ENCODE results near the gene MTIF2. TPM values are rescaled to one million over a fixed set of nuclear protein-coding genes. Genes with fewer than 3 reads are reported as not detected.
"Not testable (repeated sequence)": the region's sequence is repeated elsewhere in the genome, so short reads cannot be mapped to it uniquely, and the experiment has no call there.

The MTIF2 gene
- total RNA-seq, 8 experiments from 2014 or later = 25.6 to 65.4 (median 30.7) TPM

DNA sequence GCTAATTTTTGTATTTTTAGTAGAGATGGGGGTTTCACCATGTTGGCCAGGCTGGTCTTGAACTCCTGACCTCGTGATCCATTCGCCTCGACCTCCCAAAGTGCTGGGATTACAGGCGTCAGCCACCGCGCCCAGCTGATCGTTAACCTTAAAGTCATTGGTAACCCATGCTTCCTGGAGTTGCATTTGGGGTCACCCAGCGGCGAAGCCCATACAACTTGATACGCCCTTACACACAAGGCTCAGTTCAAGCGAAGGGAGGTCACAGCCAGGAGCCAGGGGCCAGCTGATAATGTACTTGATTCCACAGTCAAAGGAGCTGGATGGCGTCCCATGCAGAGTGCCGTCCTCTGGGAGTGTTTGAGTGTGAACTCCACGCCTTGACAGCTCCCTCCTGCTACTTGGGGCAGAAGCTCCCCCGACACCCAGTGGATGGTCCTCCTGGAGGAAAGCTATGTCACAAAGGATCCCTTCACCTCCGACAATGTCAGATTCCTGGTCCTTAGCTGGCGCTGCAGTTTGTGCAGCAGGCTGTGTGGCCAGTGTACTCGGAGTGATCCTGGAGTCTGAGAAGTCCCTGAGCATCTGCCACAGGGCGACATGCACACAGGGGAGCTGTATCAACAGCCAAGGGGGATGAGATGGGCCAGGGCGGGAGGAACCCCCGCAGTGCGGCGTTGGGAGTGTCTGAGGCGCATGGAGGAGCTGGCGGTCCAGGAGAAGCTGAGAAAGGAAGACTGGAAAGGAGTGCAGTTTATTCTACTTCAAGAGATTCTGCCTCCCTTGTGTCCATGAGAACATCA lies 44.9 kb downstream of the MTIF2 start:
- ATAC-seq (replicated peaks in 6 of 8) = no peak
- Histone ChIP-seq H3K4me3 (no peak overlapping the region), H3K27ac (no peak overlapping the region), H3K4me1 (replicated peaks in 1 of 2) (no peaks in the 10 kb centered on the region)
- WGBS, 10 experiments = 80 to 100% (median 94%) methylated on average over 1 to 9 of the region's 25 CpGs; no CpG with 5 or more reads in 5 of the 10 experiments
- in situ Hi-C loops (cut with MboI; ENCODE audit: low pct_unique_long_range_greater_than_20kb in 2 of 9, low sequenced_read_pairs in 9 of 9, unreplicated experiment in 9 of 9) = no loop called here

DNA sequence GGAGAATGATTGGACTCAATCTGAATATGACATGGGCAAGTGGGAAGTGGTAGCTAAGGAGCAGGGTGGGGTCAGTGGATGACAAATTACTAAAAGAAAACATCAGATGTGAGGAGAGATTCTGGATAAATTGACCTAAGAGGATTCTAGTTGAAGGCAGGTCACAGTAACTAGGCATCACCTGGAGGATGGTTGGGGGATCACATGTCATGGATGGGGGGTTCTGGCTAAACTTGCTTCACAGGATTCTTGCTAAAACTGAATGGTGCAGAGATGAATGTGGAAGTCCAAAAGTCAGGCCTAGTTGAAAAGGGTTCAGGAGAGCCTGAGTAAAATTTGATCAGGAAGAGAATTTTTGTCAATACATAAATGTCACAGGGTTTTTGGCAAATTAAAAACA lies 55.2 kb downstream of the MTIF2 start:
- no peak for ATAC-seq (replicated peaks in 6 of 8)
- Histone ChIP-seq H3K4me1 (replicated peaks in 1 of 2) (no peaks in the 10 kb centered on the region), H3K27ac (no peak overlapping the region), H3K4me3 (no peak overlapping the region)
- in situ Hi-C loops (cut with MboI; ENCODE audit: low pct_unique_long_range_greater_than_20kb in 2 of 9, low sequenced_read_pairs in 9 of 9, unreplicated experiment in 9 of 9) = no loop called here

DNA sequence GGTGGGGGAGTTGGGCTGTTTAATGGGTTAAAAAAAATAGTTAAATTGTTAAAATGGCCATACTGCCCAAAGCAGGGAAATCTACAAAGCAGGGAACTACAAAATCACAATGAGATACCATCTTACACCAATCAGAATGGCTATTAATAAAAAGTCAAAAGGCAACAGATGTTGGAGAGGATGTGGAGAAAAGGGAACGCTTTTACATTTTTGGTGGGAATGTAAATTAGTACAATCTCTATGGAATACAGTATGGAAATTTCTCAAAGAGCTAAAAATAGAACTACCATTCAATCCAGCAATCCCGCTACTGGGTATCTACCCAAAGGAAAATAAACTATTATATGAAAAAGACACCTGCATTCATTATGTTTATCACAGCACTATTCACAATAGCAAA lies 64.1 kb downstream of the MTIF2 start:
- no peak overlapping the region for H3K4me3 ChIP-seq
- WGBS, 10 experiments = 19 to 100% (median 90%) methylated on average over 1 to 2 of the region's 2 CpGs; no CpG with 5 or more reads in 3 of the 10 experiments

DNA sequence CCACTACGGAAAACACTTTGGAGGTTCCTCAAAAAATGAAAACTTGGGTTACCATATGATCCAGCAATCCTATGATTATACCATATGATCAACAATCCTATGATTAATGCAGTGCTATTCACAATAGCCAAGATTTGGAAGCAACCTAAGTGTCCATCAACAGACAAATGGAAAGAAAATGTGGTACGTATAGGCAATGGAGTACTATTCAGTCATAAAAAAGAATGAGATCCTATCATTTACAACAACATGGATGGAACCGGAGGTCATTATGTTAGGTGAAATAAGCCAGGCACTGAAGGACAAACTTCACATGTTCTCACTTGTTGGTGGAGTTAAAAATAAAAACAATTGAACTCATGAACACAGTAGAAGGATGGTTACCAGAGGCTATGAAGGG lies 64.5 kb downstream of the MTIF2 start:
- WGBS, 10 experiments = 90 to 100% (median 100%) methylated on average over 1 to 3 of the region's 3 CpGs
- Histone ChIP-seq H3K4me3 (no peak overlapping the region), H3K27ac (no peak overlapping the region), H3K4me1 (replicated peaks in 1 of 2) (no peaks in the 10 kb centered on the region)
- no peak for ATAC-seq (replicated peaks in 6 of 8)
- in situ Hi-C loops (cut with MboI; ENCODE audit: low pct_unique_long_range_greater_than_20kb in 2 of 9, low sequenced_read_pairs in 9 of 9, unreplicated experiment in 9 of 9) = no loop called here

More for the DNA sequence above, 64.1 kb downstream of the MTIF2 start:
- Histone ChIP-seq H3K4me1 (replicated peaks in 1 of 2) (no peaks in the 10 kb centered on the region), H3K27ac (no peak overlapping the region)
- ATAC-seq (replicated peaks in 6 of 8) = peak in 3 of 8 experiments; percentile 31 to 93 (median 36)
- in situ Hi-C loops (cut with MboI; ENCODE audit: low pct_unique_long_range_greater_than_20kb in 2 of 9, low sequenced_read_pairs in 9 of 9, unreplicated experiment in 9 of 9) = no loop called here

DNA sequence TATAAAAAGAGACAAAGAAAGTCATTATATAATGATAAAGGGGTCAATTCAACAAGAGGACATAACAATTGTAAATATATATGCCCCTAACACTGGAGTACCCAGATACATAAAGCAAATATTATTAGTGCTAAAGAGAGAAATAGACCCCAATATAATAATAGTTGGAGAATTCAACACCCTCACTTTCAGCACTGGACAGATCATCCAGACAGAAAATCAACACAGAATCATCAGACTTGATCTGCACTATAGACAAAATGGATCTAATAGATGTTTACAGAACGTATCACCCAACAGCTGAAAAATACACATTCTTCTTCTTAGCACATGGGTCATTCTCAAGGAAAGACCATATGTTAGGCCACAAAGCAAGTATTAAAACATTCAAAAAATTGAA lies 68.6 kb downstream of the MTIF2 start:
- no peaks in the 10 kb centered on the region for H3K4me1 ChIP-seq (replicated peaks in 1 of 2)
- no peak for ATAC-seq (replicated peaks in 6 of 8)
- H3K4me3 ChIP-seq = no peak overlapping the region
- 60 to 100% (median 75%) methylated on average over 1 of the region's 1 CpG; no CpG with 5 or more reads in 2 of the 10 experiments for WGBS, 10 experiments
- no peak overlapping the region for H3K27ac ChIP-seq
- in situ Hi-C loops (cut with MboI; ENCODE audit: low pct_unique_long_range_greater_than_20kb in 2 of 9, low sequenced_read_pairs in 9 of 9, unreplicated experiment in 9 of 9) = no loop called here

DNA sequence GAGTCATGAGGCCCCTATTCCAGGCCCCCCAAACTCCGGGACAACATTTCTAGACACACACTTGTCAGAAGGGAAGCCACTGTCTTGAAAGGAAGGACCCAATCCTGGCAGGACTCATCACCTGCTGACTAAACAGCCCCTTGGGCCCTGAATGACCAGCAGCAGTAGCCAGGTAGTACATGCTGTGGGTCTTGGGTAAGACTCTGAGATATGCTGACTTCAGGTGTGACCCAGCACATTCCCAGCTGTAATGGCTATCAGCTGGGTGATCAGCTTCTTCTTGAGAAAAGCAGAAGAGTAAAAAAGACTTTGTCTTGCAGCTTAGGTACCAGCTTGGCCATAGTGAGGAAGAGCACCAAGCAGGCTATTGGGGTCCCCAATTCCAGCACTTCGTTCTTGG lies 72.5 kb downstream of the MTIF2 start:
- H3K4me1 ChIP-seq (replicated peaks in 1 of 2) = no peaks in the 10 kb centered on the region
- in situ Hi-C loops (cut with MboI; ENCODE audit: low pct_unique_long_range_greater_than_20kb in 2 of 9, low sequenced_read_pairs in 9 of 9, unreplicated experiment in 9 of 9) = loop anchor here in 1 of 9 experiments (25.0 kb wide), 1 partner anchor 284 kb away; no protein-coding TSS in a partner anchor
- WGBS, 10 experiments = 80 to 100% (median 100%) methylated on average over 1 to 2 of the region's 2 CpGs; no CpG with 5 or more reads in 2 of the 10 experiments

DNA sequence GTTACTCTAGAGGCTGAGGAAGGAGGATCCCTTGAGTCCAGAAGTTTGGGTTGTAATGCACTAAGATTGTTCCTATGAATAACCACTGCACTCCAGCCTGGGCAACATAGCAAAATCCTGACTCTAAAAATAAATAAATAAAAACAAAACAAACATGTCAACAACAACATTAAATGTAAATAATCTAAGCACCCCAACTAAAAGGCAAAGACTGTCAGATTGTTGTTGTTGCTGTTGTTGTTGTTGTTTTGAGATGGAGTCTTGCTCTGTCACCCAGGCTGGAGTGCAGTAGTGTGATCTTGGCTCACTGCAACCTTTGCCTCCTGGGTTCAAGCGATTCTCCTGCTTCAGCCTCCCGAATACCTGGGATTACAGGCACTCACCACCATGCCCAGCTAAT lies 77.1 kb downstream of the MTIF2 start:
- H3K27ac ChIP-seq; H3K4me1 ChIP-seq (replicated peaks in 1 of 2); H3K4me3 ChIP-seq; ATAC-seq (replicated peaks in 6 of 8): not testable (repeated sequence)
- WGBS, 10 experiments = 80 to 100% (median 100%) methylated on average over 1 of the region's 2 CpGs; no CpG with 5 or more reads in 7 of the 10 experiments
- in situ Hi-C loops (cut with MboI; ENCODE audit: low pct_unique_long_range_greater_than_20kb in 2 of 9, low sequenced_read_pairs in 9 of 9, unreplicated experiment in 9 of 9) = loop anchor here in 1 of 9 experiments (25.0 kb wide), 1 partner anchor 280 kb away; no protein-coding TSS in a partner anchor

More for the DNA sequence above, 72.5 kb downstream of the MTIF2 start:
- ATAC-seq (replicated peaks in 6 of 8) = no peak
- no peak overlapping the region for H3K4me3 ChIP-seq
- H3K27ac ChIP-seq = no peak overlapping the region

DNA sequence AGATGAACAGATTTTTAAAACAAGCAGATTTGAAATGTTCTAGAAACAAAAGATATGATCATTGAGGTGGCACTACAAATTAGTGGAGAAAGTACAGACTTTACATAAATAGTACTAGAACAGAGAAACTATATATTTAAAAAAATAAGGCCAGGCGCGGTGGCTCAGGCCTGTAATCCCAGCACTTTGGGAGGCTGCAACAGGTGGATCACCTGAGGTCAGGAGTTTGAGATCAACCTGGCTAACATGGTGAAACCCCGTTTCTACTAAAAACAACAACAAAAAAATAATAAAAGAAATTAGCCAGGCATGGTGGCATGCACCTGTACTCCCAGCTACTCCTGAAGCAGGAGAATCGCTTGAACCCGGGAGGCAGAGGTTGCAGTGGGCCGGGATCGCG lies 82.2 kb downstream of the MTIF2 start:
- 68 to 100% (median 85%) methylated on average over 3 to 8 of the region's 8 CpGs for WGBS, 10 experiments
- not testable (repeated sequence) for H3K4me3 ChIP-seq; H3K4me1 ChIP-seq (replicated peaks in 1 of 2); ATAC-seq (replicated peaks in 6 of 8); H3K27ac ChIP-seq
- in situ Hi-C loops (cut with MboI; ENCODE audit: low pct_unique_long_range_greater_than_20kb in 2 of 9, low sequenced_read_pairs in 9 of 9, unreplicated experiment in 9 of 9) = loop anchor here in 1 of 9 experiments (25.0 kb wide), 1 partner anchor 275 kb away; no protein-coding TSS in a partner anchor

Other genes with a start within 250 kb of the MTIF2 start
- 100 to 1,000 TPM; 131 to 519 (median 248) TPM for gene RTN4, start 218.8 kb downstream of the MTIF2 start, total RNA-seq
- 10 to 100 TPM in 7 of 8 experiments, 1 to 10 TPM in 1; 7.5 to 30.4 (median 17.8) TPM for gene CLHC1, start 36.9 kb downstream of the MTIF2 start, total RNA-seq
- 1,000 to 10,000 TPM in 7 of 8 experiments, 100 to 1,000 TPM in 1; 840 to 2,005 (median 1,580) TPM for gene RPS27A, start 36.5 kb downstream of the MTIF2 start, total RNA-seq
- 10 to 100 TPM; 25.6 to 86.9 (median 81.0) TPM for gene CCDC88A, start 150.6 kb upstream of the MTIF2 start, total RNA-seq